HEK293 (cell line): ENCODE results near the gene PKDREJ.

Source experiments
- HIC1 ChIP-seq: fragments of 450-650 bp; formaldehyde crosslinking; IDR thresholded peaks from 2 replicates; pipeline ENCODE4 v1.5.1; 2016; ENCODE audit warnings: missing biosample characterization, missing genetic modification characterization
- KLF1 ChIP-seq: fragments of 450-650 bp; formaldehyde crosslinking; IDR thresholded peaks from 2 replicates; pipeline ENCODE4 v1.5.1; 2016; ENCODE audit warnings: missing biosample characterization, missing genetic modification characterization
- KLF16 ChIP-seq: fragments of 450-650 bp; formaldehyde crosslinking; IDR thresholded peaks from 2 replicates; pipeline ENCODE4 v1.5.1; 2017; ENCODE audit warnings: missing biosample characterization, missing genetic modification characterization
- KLF8 ChIP-seq: fragments of 450-650 bp; formaldehyde crosslinking; IDR thresholded peaks from 2 replicates; pipeline ENCODE4 v1.5.1; 2016; ENCODE audit warnings: missing biosample characterization, missing genetic modification characterization
- OSR2 ChIP-seq: fragments of 450-650 bp; formaldehyde crosslinking; IDR thresholded peaks from 2 replicates; pipeline ENCODE4 v1.5.1; 2016; ENCODE audit warnings: missing biosample characterization, missing genetic modification characterization
- OVOL3 ChIP-seq: fragments of 450-650 bp; formaldehyde crosslinking; IDR thresholded peaks from 2 replicates; pipeline ENCODE4 v1.5.1; 2016; ENCODE audit warnings: missing biosample characterization, missing genetic modification characterization
- PATZ1 ChIP-seq: fragments of 450-650 bp; formaldehyde crosslinking; IDR thresholded peaks from 2 replicates; pipeline ENCODE4 v1.5.1; 2016; ENCODE audit warnings: missing biosample characterization, missing genetic modification characterization
- PRDM4 ChIP-seq: fragments of 450-650 bp; formaldehyde crosslinking; IDR thresholded peaks from 2 replicates; pipeline ENCODE4 v1.5.1; 2017; ENCODE audit warnings: missing biosample characterization, missing genetic modification characterization
- SP3 ChIP-seq: fragments of 450-650 bp; formaldehyde crosslinking; IDR thresholded peaks from 2 replicates; pipeline ENCODE4 v1.5.1; 2016; ENCODE audit warnings: missing biosample characterization, missing genetic modification characterization
- ZBTB48 ChIP-seq: fragments of 450-650 bp; formaldehyde crosslinking; IDR thresholded peaks from 2 replicates; pipeline ENCODE4 v1.5.1; 2016; ENCODE audit warnings: missing biosample characterization, missing genetic modification characterization
- ZBTB49 ChIP-seq: fragments of 450-650 bp; formaldehyde crosslinking; IDR thresholded peaks from 2 replicates; pipeline ENCODE4 v1.5.1; 2016; ENCODE audit warnings: missing biosample characterization, missing genetic modification characterization, low read depth
- ZFP41 ChIP-seq: fragments of 450-650 bp; formaldehyde crosslinking; IDR thresholded peaks from 2 replicates; pipeline ENCODE4 v1.5.1; 2016; ENCODE audit warnings: missing biosample characterization, missing genetic modification characterization, borderline replicate concordance
- ZNF148 ChIP-seq: fragments of 450-650 bp; formaldehyde crosslinking; IDR thresholded peaks from 2 replicates; pipeline ENCODE4 v1.5.0; 2017; ENCODE audit warnings: missing biosample characterization, missing genetic modification characterization, borderline replicate concordance
- ZNF184 ChIP-seq: fragments of 450-650 bp; IDR thresholded peaks from 2 replicates; pipeline ENCODE4 v1.5.1; 2018; ENCODE audit warnings: missing biosample characterization, mild to moderate bottlenecking, missing genetic modification characterization
- ZNF311 ChIP-seq: fragments of 450-650 bp; formaldehyde crosslinking; IDR thresholded peaks from 2 replicates; pipeline ENCODE4 v1.5.1; 2017; ENCODE audit warnings: missing biosample characterization, missing genetic modification characterization, borderline replicate concordance
- ZNF341 ChIP-seq: fragments of 450-650 bp; formaldehyde crosslinking; IDR thresholded peaks from 2 replicates; pipeline ENCODE4; 2016; ENCODE audit warnings: low read depth, missing biosample characterization, missing genetic modification characterization
- ZNF544 ChIP-seq: fragments of 450-650 bp; formaldehyde crosslinking; IDR thresholded peaks from 2 replicates; pipeline ENCODE4 v1.5.0; 2017; ENCODE audit warnings: missing biosample characterization, missing genetic modification characterization
- ZNF596 ChIP-seq: fragments of 450-650 bp; IDR thresholded peaks from 2 replicates; pipeline ENCODE4 v1.5.0; 2018; ENCODE audit warnings: missing biosample characterization, mild to moderate bottlenecking, missing genetic modification characterization, moderate library complexity
- ZNF626 ChIP-seq: fragments of 450-650 bp; sonication (Bioruptor Pico); formaldehyde crosslinking; IDR thresholded peaks from 2 replicates; pipeline ENCODE4 v1.5.1; 2018; ENCODE audit warnings: missing biosample characterization, missing genetic modification characterization, inconsistent platforms
- ZNF677 ChIP-seq: fragments of 450-650 bp; IDR thresholded peaks from 2 replicates; pipeline ENCODE4 v1.5.0; 2018; ENCODE audit warnings: missing biosample characterization, mild to moderate bottlenecking, missing genetic modification characterization, moderate library complexity
- ZNF747 ChIP-seq: fragments of 450-650 bp; formaldehyde crosslinking; IDR thresholded peaks from 2 replicates; pipeline ENCODE4 v1.5.1; 2016; ENCODE audit warnings: missing biosample characterization, missing genetic modification characterization
- ZNF76 ChIP-seq: fragments of 450-650 bp; formaldehyde crosslinking; IDR thresholded peaks from 2 replicates; pipeline ENCODE4; 2016; ENCODE audit warnings: low read depth, missing biosample characterization, missing genetic modification characterization, borderline replicate concordance
- ZNF837 ChIP-seq: fragments of 450-650 bp; formaldehyde crosslinking; IDR thresholded peaks from 2 replicates; pipeline ENCODE4 v1.5.1; 2016; ENCODE audit warnings: missing biosample characterization, missing genetic modification characterization
- TF ChIP-seq, protein P1 (sequence below): fragments of 450-650 bp; formaldehyde crosslinking; IDR thresholded peaks from 2 replicates; pipeline ENCODE4 v1.5.1; 2016; ENCODE audit warnings: missing biosample characterization, missing genetic modification characterization

The PKDREJ gene

DNA sequence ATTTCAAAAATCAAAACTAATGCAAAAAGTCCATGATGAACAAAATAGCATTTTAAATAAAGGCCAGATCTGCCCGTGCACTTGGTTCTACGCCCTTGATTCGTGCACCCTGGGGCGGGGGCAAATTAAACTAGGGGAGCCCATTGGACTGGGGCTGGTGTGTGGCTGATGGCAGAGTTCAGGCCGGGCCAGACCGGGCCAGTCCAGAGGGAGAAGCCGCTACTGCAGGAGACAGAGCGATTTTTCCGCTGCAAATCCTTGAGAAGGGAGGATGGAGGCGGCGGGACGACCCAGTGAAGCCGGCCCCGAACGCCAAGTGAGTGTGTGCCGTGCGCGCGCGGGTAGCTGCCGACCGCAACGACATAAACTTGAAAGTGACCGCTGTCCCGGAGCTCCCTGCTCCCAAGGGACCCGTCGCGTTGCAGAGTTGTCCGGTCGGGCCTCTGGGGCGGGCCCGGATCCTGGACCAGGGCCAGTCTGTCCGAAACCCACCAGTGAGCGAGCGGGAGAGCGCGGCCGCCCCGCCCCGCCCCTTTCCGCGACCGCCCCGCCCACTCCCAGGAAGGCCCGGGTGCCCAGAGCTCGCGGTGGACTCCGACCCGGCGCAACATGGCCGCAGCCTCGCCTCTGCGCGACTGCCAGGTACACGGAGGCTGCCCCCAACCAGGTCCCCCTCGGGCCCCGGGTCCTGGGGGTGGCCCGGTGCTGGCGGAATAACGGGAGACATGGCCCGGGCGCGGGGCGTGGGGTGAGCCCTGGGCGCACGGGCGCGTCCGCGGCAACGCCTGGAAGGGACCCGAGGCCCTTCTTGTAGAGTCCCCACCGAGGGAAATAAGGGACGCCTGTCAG is 4.5 kb upstream of the PKDREJ start, which contains the start of gene TTC38 (continued):
- TF ChIP-seq ZNF76 (tag by site-specific recombination) (peak; percentile 59; the same call in 1 of the 2 replicates), ZNF311 (no peak), ZNF184 (tag by site-specific recombination) (no peak), ZNF596 (tag by site-specific recombination) (peak; percentile 46; the same call in 1 of the 2 replicates), SP3 (tag by site-specific recombination) (peak; percentile 80), ZNF677 (no peak), ZNF544 (no peak), ZFP41 (tag by site-specific recombination) (no peak), ZNF341 (tag by site-specific recombination) (peak; percentile 36), PATZ1 (tag by site-specific recombination) (peak; percentile 81), ZNF626 (tag by site-specific recombination) (no peak), PRDM4 (tag by site-specific recombination) (no peak), KLF1 (tag by site-specific recombination) (peak; percentile 55), ZBTB48 (tag by site-specific recombination) (peak; percentile 62), KLF16 (peak; percentile 71; the same call in 1 of the 2 replicates), ZBTB49 (tag by site-specific recombination) (no peak), ZNF837 (tag by site-specific recombination) (no peak), OVOL3 (tag by site-specific recombination) (no peak), ZNF747 (tag by site-specific recombination) (no peak), ZNF148 (tag by site-specific recombination) (no peak), KLF8 (peak; percentile 59), HIC1 (tag by site-specific recombination) (peak; percentile 77), OSR2 (tag by site-specific recombination) (peak; percentile 67)
- TF ChIP-seq, protein P1, sequence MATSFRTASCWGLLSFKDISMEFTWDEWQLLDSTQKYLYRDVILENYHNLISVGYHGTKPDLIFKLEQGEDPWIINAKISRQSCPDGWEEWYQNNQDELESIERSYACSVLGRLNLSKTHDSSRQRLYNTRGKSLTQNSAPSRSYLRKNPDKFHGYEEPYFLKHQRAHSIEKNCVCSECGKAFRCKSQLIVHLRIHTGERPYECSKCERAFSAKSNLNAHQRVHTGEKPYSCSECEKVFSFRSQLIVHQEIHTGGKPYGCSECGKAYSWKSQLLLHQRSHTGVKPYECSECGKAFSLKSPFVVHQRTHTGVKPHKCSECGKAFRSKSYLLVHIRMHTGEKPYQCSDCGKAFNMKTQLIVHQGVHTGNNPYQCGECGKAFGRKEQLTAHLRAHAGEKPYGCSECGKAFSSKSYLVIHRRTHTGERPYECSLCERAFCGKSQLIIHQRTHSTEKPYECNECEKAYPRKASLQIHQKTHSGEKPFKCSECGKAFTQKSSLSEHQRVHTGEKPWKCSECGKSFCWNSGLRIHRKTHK = no peak
